Gastrocnemius medialis (tissue), 4 donors: ENCODE results near the gene USP54.

Source experiments
- CTCF ChIP-seq, 5 experiments: fragments of 450-650 bp in 3 of 5; fragments of 200-600 bp in 2 of 5; sonication (generic) in 2 of 5; IDR thresholded peaks in 4 of 5; conservative IDR thresholded peaks in 1 of 5; 1 replicate in 4 of 5; 2 replicates in 1 of 5; pipeline ENCODE4 v1.5.1; 2016 to 2019; ENCODE audit warnings: antibody characterized with exemption in 5 of 5, mild to moderate bottlenecking in 3 of 5, moderate library complexity in 3 of 5
- POLR2A ChIP-seq, 2 donors: fragments of 450-650 bp; IDR thresholded peaks; one replicate each; pipeline ENCODE4 v1.6.1; 2017; ENCODE audit warnings: antibody characterized with exemption in 2 of 2, mild to moderate bottlenecking in 2 of 2, moderate library complexity in 2 of 2

DNA sequence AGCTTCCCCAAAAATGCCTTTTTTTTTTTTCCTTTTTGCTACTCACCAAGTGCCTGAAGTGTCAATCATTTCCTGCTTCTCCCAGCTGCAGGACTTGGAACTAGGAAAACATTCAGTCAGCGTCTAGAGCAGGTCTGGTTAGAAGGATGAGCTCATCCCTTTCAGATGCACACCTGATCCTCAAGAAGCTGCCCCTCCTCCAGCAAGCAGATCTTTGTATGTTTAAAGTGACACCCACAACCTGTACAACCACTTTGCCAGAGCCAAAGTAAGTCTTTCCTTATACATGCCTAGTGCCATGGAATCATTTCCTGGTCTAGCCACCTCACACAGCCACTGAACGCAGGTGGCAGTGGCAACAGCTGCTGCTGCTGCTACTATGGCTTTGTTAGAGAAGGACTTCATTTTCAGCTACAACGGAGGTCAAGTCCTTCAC, 10.4 kb upstream of the USP54 start:
- TF ChIP-seq POLR2A (IDR thresholded peaks at IDR 0.05) (no peak), CTCF (IDR thresholded peaks at IDR 0.05 in 4 of 5, conservative IDR thresholded peaks at IDR 0.05 in 1 of 5) (no peak)
